HG03135 (cell line): ENCODE measurements around the gene ZNF438.

ENCODE experiments used
- ATAC-seq: cut with Tn5 transposase; IDR thresholded peaks from one replicate; pipeline ENCODE4 v1.9.1; 2021; ENCODE audit warnings: mild to moderate bottlenecking, moderate library complexity; ENCODE audit not compliant: unreplicated experiment

ZNF438 gene

GRCh38 chr10:30897048-30897447, 134.6 kb downstream of the ZNF438 start:
- ATAC-seq: no peak

GRCh38 chr10:30894221-30894620, 137.4 kb downstream of the ZNF438 start:
- ATAC-seq: no peak

- ATAC-seq: no peak
Observed at GRCh38 chr10:30893208-30893607, 138.5 kb downstream of the ZNF438 start.

- no peak for ATAC-seq
Observed at GRCh38 chr10:30887839-30888238, 143.8 kb downstream of the ZNF438 start.

GRCh38 chr10:30885423-30885822, 146.2 kb downstream of the ZNF438 start:
- no peak for ATAC-seq

GRCh38 chr10:30883751-30884150, 147.9 kb downstream of the ZNF438 start:
- ATAC-seq: no peak

GRCh38 chr10:30883116-30883515, 148.5 kb downstream of the ZNF438 start:
- no peak for ATAC-seq

GRCh38 chr10:30882281-30882680, 149.4 kb downstream of the ZNF438 start:
- ATAC-seq: no peak

GRCh38 chr10:30878920-30879319, 152.7 kb downstream of the ZNF438 start:
- no peak for ATAC-seq

- ATAC-seq: no peak
Observed at GRCh38 chr10:30877111-30877510, 154.6 kb downstream of the ZNF438 start.

- ATAC-seq: no peak
Observed at GRCh38 chr10:30873411-30873810, 158.3 kb downstream of the ZNF438 start.

GRCh38 chr10:30870896-30871295, 160.8 kb downstream of the ZNF438 start:
- no peak for ATAC-seq

GRCh38 chr10:30869566-30869965, 162.1 kb downstream of the ZNF438 start:
- ATAC-seq: no peak

GRCh38 chr10:30868611-30869010, 163.1 kb downstream of the ZNF438 start:
- no peak for ATAC-seq

- ATAC-seq: no peak
Observed at GRCh38 chr10:30866896-30867295, 164.8 kb downstream of the ZNF438 start.

GRCh38 chr10:30865141-30865926, 166.3 kb downstream of the ZNF438 start:
- no peak for ATAC-seq

GRCh38 chr10:30863516-30864210, 168.0 kb downstream of the ZNF438 start:
- ATAC-seq: no peak

GRCh38 chr10:30862486-30862885, 169.2 kb downstream of the ZNF438 start:
- ATAC-seq: no peak

GRCh38 chr10:30861976-30862375, 169.7 kb downstream of the ZNF438 start:
- no peak for ATAC-seq

GRCh38 chr10:30861221-30861620, 170.4 kb downstream of the ZNF438 start:
- ATAC-seq: no peak

GRCh38 chr10:30858499-30858898, 173.2 kb downstream of the ZNF438 start:
- no peak for ATAC-seq

- no peak for ATAC-seq
Observed at GRCh38 chr10:30857803-30858202, 173.9 kb downstream of the ZNF438 start.
